ENCODE measurements around the gene ALAD.
"Not testable (repeated sequence)": the region's sequence is repeated elsewhere in the genome, so short reads cannot be mapped to it uniquely, and the experiment has no call there.

Gene ALAD

DNA sequence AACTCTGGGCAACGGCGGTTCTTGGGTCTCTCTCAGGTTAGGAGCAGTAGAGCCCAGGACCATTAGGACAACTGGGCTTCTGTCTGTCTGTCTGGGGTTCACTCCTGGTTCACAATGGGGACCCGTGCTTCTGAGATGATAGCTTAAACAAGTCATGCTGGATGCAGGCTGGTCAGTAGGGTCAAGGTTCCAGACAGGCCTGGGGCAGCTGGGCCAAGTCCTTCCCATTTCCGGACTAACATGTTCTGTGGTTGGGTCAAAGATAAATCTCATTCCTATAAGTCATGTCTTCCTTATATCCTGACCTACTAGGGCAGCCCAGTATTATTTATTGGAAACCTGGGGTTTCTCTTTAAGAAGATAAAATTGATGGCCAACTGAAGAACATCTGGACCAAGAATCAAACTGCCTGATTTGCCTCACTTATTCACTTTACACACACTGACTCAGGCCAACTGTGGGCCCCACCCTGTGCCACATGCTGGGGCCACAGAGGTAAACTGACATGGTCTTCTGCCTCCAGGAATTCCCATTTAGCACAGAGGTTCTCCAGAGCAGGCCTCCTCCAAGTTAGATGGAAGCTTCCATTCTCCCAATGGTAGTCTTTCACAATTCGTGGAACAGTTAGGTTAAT, 32.6 kb downstream of the ALAD start:
- in situ Hi-C loops (cut with HindIII; ENCODE audit: low sequenced_read_pairs): no loop called here
- DNase-seq (ENCODE audit: low read depth, low spot score): no peak
- H3K4me3 ChIP-seq (ENCODE audit: low read depth, low read length): no peak overlapping the region
- TF ChIP-seq, protein P1, sequence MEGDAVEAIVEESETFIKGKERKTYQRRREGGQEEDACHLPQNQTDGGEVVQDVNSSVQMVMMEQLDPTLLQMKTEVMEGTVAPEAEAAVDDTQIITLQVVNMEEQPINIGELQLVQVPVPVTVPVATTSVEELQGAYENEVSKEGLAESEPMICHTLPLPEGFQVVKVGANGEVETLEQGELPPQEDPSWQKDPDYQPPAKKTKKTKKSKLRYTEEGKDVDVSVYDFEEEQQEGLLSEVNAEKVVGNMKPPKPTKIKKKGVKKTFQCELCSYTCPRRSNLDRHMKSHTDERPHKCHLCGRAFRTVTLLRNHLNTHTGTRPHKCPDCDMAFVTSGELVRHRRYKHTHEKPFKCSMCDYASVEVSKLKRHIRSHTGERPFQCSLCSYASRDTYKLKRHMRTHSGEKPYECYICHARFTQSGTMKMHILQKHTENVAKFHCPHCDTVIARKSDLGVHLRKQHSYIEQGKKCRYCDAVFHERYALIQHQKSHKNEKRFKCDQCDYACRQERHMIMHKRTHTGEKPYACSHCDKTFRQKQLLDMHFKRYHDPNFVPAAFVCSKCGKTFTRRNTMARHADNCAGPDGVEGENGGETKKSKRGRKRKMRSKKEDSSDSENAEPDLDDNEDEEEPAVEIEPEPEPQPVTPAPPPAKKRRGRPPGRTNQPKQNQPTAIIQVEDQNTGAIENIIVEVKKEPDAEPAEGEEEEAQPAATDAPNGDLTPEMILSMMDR (IDR thresholded peaks at IDR 0.05; ENCODE audit: low read depth, low read length): no peak

DNA sequence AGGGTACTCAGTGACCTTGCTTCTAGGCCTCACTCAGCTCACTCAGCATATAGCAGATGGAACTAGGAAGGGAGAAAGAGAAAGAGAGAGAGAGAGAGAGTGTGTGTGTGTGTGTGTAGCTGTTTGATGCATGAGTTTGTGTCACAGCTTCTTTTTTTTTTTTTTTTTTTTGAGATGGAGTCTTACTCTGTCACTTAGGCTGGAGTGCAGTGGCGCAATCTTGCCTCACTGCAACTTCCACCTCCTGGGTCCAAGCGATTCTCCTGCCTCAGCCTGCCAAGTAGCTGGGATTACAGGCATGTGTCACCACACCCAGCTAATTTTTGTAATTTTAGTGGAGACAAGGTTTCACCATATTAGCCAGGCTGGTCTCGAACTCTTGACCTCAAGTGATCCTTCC, 35.4 kb downstream of the ALAD start:
- in situ Hi-C loops (cut with HindIII; ENCODE audit: low sequenced_read_pairs); H3K4me3 ChIP-seq (ENCODE audit: low read depth, low read length); DNase-seq (ENCODE audit: low read depth, low spot score): not testable (repeated sequence)

DNA sequence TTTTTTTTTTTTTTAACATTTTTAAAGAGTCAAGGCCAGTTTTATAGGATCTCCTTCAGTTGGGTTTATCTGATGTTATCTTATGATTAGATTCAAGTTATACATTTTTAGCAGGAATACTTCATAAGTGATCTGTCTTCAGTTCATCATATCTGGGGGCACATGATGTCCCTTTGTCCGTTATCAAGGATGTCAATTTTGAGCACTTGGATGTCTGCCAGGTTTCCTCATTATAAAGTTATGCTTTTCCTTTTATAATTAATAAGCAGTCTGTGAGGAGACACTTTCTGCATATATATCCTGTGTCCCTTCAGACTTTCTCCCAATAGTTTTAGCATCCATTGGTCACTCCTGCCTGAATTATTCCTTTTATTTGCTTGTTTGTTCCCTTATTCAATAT, 36.1 kb downstream of the ALAD start:
- in situ Hi-C loops (cut with HindIII; ENCODE audit: low sequenced_read_pairs): no loop called here
- no peak for DNase-seq (ENCODE audit: low read depth, low spot score)
- TF ChIP-seq, protein P1 (IDR thresholded peaks at IDR 0.05; ENCODE audit: low read depth, low read length): no peak
- H3K4me3 ChIP-seq (ENCODE audit: low read depth, low read length): no peak overlapping the region

DNA sequence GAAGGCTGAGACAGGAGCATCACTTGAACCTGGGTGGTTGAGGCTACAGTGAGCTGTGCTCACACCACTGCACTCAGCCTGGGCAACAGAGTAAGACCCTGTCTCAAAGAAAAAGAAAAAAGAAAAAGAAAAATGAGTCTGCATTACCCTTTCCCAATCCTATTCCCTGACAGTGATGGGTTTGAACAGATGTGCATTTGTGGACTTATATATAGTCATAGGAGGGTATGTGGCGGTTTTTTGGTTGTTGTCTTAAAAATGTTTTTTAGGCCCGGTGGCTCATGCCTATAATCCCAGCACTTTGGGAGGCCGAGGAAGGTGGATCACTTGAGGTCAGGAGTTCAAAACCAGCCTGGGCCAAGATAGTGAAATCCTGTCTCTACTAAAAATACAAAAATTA, 37.7 kb downstream of the ALAD start:
- TF ChIP-seq, protein P1 (IDR thresholded peaks at IDR 0.05; ENCODE audit: low read depth, low read length): no peak
- no peak for DNase-seq (ENCODE audit: low read depth, low spot score)
- in situ Hi-C loops (cut with HindIII; ENCODE audit: low sequenced_read_pairs): no loop called here
- H3K4me3 ChIP-seq (ENCODE audit: low read depth, low read length): no peak overlapping the region

DNA sequence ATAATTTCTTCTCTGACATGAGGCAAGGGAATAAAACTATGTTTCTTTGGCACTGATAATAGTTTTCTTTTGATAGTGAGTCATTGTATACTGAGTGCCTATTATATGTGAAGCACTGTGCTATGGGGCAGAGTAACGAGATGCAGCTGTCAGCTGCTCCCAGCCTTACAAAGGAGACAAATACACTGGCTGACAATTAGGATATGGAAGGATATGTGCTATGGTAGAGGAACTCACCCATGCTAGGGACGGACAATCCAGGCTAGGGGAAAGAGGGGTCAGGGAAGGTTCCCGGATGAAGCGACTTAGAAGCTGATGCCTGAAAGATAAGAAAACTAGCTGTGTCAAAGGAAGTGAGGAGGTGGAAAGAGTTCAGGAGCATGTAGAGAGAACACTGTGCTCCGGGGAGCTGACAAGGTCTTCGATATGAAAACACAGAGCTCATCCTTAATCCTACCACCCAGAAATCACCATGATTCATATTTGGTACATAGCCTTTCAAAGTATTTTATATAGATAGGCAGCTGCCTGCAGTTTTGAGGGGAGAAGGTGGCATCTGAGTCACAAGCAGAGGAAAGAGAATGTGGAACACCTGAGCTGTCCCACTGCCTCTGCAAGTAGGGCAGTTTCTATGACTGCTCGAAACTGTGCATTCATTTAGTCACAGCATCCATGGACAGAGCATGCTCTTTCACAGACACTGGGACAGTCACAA, 39.6 kb downstream of the ALAD start:
- H3K4me3 ChIP-seq (ENCODE audit: low read depth, low read length): no peak overlapping the region
- DNase-seq (ENCODE audit: low read depth, low spot score): peak; percentile 8
- TF ChIP-seq, protein P1 (IDR thresholded peaks at IDR 0.05; ENCODE audit: low read depth, low read length): no peak
- in situ Hi-C loops (cut with HindIII; ENCODE audit: low sequenced_read_pairs): no loop called here

DNA sequence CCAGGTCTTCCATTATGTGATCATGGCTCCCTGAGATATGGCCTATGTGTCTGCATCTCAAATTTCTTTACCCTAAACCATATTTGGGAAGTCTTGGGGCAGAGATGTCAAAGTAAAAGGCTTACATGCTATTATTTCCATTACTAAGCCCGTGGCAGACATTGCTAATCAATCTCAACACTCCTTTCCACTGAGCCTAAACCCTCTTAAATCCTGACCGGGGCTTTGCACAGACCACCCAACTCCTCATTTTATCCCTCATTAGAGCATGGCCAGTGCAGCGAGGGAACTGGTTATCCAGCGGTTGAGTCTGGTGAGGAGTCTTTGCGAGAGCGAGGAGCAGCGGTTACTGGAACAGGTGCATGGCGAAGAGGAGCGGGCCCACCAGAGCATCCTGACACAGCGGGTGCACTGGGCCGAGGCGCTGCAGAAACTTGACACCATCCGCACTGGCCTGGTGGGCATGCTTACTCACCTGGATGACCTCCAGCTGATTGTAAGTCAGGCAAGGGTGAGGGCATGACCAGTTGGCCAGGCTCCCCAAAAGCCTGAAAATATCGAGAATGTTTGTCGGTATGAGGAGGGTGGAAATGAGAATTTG, 40.7 kb downstream of the ALAD start:
- no peak overlapping the region for H3K4me3 ChIP-seq (ENCODE audit: low read depth, low read length)
- TF ChIP-seq, protein P1 (IDR thresholded peaks at IDR 0.05; ENCODE audit: low read depth, low read length): no peak
- no peak for DNase-seq (ENCODE audit: low read depth, low spot score)
- in situ Hi-C loops (cut with HindIII; ENCODE audit: low sequenced_read_pairs): no loop called here

DNA sequence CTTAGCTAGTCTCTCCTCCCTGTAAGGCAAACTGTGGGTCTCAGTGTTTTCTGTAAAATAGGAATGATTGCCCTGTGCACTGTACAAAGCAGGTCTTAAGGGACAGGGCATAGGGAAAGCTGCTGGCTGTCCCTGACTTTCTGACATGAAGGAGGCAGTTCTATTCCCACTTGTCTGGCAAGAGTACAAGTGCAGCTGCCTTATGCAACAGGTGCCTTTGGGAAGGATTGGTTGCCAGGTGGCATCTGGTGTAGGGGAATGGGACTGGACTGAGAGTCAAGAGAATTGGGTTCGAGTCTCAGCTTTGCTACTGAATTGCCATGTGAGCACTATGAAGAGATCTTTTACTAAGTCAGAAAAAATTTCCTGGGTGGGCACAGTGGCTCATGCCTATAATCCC, 41.7 kb downstream of the ALAD start:
- TF ChIP-seq, protein P1 (IDR thresholded peaks at IDR 0.05; ENCODE audit: low read depth, low read length): no peak
- no peak for DNase-seq (ENCODE audit: low read depth, low spot score)
- no peak overlapping the region for H3K4me3 ChIP-seq (ENCODE audit: low read depth, low read length)
- in situ Hi-C loops (cut with HindIII; ENCODE audit: low sequenced_read_pairs): no loop called here
